Effector CD8-positive, alpha-beta T cell (primary cell): ENCODE data around the gene MEFV.
"Not testable (repeated sequence)": the region's sequence is repeated elsewhere in the genome, so short reads cannot be mapped to it uniquely, and the experiment has no call there.

ENCODE experiments used
- DNase-seq: peaks from one replicate; lab custom pipeline; 2025; lab: John Stamatoyannopoulos, UW

The MEFV gene

GRCh38 chr16:3220839-3221238, 35.6 kb downstream of the MEFV start:
- no peak for DNase-seq

DNA sequence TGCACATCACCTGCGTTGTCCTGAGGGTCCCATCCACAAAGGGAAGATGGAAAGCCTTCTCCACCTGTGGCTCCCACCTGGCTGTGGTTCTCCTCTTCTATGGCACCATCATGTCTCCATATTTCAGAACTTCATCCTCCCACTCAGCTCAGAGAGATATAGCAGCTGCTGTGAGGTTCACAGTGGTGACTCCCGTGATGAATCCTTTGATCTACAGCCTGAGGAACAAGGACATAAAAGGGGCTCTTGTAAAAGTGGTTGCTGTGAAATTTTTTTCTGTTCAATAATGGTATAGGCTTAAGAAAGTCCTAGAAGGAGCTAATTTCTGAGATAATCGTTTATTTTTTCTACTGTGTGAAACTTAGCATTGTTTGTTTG, 40.2 kb downstream of the MEFV start:
- no peak for DNase-seq

DNA sequence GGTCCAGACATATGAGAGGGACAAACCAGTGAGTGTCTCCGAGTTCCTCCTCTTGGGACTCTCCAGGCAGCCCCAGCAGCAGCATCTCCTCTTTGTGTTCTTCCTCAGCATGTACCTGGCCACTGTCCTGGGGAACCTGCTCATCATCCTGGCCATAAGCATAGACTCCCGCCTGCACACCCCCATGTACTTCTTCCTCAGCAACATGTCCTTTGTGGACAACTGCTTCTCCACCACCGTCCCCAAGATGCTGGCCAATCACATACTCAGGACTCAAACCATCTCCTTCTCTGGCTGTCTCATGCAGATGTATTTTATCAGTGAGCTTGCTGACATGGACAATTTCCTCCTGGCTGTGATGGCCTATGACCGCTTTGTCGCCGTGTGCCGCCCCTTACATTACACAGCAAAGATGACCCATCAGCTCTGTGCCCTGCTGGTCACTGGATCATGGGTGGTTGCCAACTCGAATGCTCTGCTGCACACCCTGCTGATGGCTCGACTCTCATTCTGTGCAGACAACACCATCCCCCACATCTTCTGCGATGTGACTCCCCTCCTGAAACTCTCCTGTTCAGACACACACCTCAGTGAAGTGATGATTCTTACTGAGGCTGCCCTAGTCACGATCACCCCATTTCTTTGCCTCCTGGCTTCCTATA, 40.7 kb downstream of the MEFV start:
- DNase-seq = no peak

DNA sequence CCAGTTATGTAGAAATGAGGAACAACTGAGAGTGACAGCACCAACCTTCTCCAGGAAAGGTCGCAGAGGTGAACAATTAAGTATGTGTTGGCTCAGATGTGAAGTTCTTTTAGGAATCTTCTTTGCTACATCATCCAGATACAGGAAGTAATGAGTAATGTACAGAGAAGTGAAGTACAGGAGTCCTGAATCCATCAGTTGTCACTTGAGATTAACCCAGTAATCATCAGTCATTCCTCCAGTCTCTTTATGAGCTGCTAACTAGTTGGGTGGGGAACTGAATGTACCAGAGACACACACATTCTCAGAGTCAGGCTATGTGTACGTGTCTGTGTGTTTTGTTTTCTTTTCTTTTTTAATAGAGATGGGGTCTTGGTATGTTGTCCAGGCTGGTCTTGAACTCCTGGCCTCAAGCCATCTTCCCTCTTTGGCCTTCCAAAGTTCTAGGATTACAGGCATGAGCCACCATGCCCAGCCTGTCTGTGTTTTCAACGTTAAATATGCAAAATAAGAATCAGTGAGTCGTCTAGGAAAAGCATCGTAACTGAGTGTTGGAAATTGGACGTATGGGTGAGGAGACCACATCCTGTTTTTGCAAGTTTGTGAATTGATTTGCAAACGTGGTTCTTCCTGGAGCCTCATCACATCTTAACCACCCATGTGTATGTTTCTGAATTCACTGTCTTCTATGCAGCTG, 41.4 kb downstream of the MEFV start:
- DNase-seq = no peak

DNA sequence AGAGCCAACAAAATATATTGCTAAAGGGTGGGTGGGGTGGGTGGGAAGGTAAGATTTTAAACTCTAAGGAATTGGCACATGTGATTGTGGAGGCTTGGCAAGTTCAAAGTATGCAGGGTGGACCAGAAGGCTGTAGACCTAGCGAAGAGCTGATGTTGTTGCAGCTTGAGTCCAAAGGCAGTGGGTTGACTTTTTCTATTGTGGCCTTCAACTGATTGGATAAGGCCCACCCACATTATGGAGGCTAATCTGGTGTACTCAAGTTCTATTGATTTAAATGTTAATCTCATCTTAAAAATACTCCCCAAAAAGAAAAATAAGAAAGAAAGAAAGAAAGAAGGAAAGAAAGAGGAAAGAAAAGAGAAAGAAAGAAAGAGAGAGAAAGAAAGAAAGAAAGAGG, 43.9 kb downstream of the MEFV start:
- DNase-seq = no peak

DNA sequence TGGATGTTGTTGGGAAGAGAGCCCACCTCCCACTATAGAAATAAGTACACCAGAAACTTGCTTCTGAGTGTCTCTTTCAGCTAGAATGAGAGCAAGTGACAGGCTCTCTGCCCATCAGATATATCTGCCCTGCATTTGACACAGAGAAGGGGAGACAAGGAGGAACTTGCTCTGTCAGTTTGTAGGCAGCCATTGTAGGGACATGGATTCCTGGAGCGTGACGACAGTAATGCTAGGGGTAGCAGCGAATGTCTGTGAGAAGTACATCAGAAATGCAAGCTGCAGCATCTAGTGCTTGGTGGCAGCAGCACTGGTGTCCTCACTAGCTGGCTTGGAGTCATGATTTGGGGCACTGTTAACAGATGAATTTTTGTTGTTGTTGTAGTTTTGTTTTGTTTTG, 44.4 kb downstream of the MEFV start:
- no peak for DNase-seq

DNA sequence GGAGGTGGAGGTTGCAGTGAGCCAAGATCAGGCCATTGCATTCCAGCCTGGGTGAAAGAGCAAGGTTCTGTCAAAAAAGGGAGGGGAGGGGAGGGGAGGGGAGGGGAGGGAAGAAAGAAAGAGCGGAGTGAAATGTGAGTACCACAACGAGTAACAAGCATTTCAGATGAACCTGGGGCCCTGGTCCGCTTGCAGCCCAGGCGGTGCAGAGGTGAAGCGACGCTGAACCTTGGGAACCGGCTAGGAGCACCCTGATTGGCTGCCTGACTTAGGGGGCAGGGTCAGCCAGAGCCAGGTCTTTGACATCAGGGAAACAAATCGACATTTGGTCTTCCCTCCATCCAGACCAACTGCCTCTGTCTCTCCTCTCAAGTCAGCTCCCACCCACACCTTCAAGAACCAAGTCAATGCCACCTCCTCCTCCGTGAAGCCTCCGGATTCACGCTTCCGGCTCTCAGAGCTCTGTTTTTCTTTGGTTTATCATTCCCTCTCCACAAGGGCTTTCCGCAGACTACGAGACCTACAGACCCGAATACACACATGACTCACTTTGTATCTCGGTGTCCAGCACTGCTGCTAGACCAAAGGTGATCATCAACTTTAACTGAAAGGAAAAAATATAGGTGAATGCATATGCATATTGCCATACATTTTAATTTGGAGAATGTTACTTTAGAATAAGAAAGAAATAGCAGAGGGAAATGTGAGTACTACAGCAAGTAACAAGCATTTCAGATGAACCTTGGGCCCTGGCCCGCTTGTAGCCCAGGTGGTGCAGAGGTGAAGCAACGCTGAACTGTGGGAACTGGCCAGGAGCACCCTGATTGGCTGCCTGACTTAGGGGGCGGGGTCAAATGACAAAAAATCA, 49.1 kb downstream of the MEFV start:
- DNase-seq = no peak

DNA sequence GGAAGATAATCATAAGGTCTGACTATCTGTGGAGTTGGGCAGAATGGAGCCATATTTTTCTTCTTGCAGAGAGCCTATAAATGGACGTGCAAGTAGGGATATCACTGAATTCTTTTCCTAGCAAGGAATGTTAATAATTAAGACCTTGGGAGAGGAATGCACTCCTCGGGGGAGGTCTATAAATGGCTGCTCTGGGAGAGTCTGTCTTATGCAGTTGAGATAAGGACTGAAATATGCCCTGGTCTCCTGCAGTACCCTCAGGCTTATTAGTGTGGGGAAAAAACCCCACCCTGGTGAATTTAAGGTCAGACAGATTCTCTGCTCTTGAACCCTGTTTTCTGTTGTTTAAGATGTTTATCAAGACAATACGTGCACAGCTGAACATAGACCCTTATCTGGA, 50.5 kb downstream of the MEFV start:
- DNase-seq = not testable (repeated sequence)

GRCh38 chr16:3202903-3203539, 53.4 kb downstream of the MEFV start:
- no peak for DNase-seq

DNA sequence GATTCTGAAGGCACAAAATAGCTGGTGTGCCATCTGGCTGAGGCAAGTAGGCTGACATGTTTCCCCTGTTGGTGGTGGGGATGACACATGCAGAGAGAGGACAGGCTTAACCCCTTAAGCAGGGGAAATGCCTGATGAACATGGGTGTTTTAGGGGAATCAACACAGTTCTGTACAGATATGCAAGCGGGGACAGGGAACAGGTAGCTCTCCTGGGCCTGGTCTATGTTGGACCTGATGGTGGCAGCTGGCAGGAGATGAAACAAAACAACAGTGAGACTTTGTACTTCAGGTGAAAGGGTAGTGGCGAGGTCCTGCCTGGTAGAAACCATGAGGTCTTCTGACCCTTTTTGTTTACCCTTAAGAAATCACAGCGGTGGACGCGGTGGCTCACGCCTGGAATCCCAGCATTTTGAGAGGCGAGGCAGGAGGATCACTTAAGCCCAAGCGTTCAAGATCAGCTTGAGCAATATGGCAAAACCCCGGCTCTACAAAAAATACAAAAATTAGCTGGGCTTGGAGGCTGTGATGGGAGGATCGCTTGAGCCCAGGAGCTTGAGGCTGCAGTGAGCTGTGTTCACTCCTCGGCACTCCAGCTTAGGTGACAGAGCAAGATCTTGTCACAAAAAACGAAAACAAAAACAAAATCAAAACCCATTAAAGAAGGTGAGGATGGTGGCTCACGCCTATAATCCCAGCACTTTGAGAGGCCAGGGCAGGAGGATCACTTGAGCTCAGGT, 57.9 kb downstream of the MEFV start:
- no peak for DNase-seq

DNA sequence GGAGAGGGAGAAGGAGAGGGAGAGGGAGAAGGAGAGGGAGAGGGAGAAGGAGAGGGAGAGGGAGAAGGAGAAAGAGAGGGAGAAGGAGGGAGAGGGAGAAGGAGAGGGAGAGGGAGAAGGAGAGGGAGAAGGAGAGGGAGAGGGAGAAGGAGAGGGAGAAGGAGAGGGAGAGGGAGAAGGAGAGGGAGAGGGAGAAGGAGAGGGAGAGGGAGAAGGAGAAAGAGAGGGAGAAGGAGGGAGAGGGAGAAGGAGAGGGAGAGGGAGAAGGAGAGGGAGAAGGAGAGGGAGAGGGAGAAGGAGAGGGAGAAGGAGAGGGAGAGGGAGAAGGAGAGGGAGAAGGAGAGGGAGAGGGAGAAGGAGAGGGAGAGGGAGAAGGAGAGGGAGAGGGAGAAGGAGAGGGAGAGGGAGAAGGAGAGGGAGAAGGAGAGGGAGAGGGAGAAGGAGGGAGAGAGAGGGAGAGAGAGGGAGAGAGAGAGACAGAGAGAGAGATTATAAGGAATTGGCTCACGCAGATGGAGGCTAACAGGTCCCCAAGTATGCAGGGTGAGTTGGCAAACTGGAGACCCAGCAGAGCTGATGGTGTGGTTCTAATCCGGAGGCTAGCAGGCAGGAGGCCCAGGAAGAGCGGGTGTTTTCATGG, 58.6 kb downstream of the MEFV start:
- not testable (repeated sequence) for DNase-seq

DNA sequence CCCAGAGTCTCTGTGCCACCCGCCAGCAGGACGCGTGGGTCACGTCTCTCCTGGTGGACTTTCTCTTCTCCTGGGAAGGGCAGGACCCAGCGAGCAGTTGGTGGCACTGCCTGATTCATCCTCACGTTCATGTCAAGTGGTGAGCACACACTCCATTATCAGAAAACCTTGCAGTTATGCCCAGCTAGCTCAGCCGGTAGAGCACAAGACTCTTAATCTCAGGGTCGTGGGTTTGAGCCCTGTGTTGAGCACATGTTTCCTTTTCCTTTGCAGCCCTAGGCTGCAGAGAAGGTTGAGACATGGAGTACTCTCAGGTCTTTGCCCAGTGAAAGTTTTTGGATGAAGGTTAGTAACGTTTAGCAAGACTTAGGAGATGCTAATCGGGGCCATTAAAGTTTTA, 60.5 kb downstream of the MEFV start:
- no peak for DNase-seq

GRCh38 chr16:3194792-3195191, 61.6 kb downstream of the MEFV start:
- DNase-seq = no peak

- DNase-seq = no peak
Observed at GRCh38 chr16:3193221-3194212, 62.9 kb downstream of the MEFV start.

- DNase-seq = no peak
Observed at GRCh38 chr16:3192476-3193019, 63.9 kb downstream of the MEFV start.
